GM12891 (cell line): ENCODE data around the gene CCDC124.

ENCODE experiments used
- PAX5 ChIP-seq: IDR thresholded peaks from 2 replicates; pipeline ENCODE4 v1.6.1; 2011; ENCODE audit warnings: low read length, moderate library complexity, mild to moderate bottlenecking; ENCODE audit not compliant: insufficient read depth, severe bottlenecking
- POLR2A ChIP-seq: IDR thresholded peaks from 2 replicates; pipeline ENCODE4 v1.6.1; 2011; ENCODE audit warnings: low read depth, low read length, control low read depth
- POLR2AphosphoS5 ChIP-seq: IDR thresholded peaks from 2 replicates; pipeline ENCODE4 v1.6.1; 2011; ENCODE audit warnings: low read depth, low read length, control low read depth
- POU2F2 ChIP-seq: IDR thresholded peaks from 2 replicates; pipeline ENCODE4 v1.6.1; 2011; ENCODE audit warnings: low read depth, mild to moderate bottlenecking, control low read depth, low read length, moderate library complexity
- SPI1 ChIP-seq: IDR thresholded peaks from 2 replicates; pipeline ENCODE4 v1.6.1; 2011; ENCODE audit warnings: low read depth, low read length, control low read depth
- TAF1 ChIP-seq: IDR thresholded peaks from 2 replicates; pipeline ENCODE4 v1.6.1; 2011; ENCODE audit warnings: low read depth, low read length, control low read depth

- TF ChIP-seq POLR2AphosphoS5 (no peak), POLR2A (no peak), TAF1 (no peak), SPI1 (no peak), POU2F2 (no peak), PAX5 (no peak)
These were observed 25.1 kb downstream of the CCDC124 start for GRCh38 chr19:17957885-17958284.
